ENCODE results near the gene OR6B3.
A peak's percentile ranks its signal among the peaks of the same experiment; 100 is the strongest.

Gene OR6B3

GRCh38 chr2:240053173-240054155 is at the start of gene OR6B3:
TSS of gene OR6B3 (minus strand) at chr2:240053521.
- no peak for DNase-seq (ENCODE audit: low read depth)

- no peak for DNase-seq (ENCODE audit: low read depth)
Observed at GRCh38 chr2:240098349-240098748, 45.0 kb upstream of the OR6B3 start.

- DNase-seq (ENCODE audit: low read depth): no peak
Observed at GRCh38 chr2:240095556-240096523, 42.5 kb upstream of the OR6B3 start.

- DNase-seq (ENCODE audit: low read depth): no peak
Observed at GRCh38 chr2:240089306-240089705, 36.0 kb upstream of the OR6B3 start.

GRCh38 chr2:240086563-240086962 is 33.2 kb upstream of the OR6B3 start:
- no peak for DNase-seq (ENCODE audit: low read depth)

GRCh38 chr2:240078631-240079030 is 25.3 kb upstream of the OR6B3 start:
- no peak for DNase-seq (ENCODE audit: low read depth)

GRCh38 chr2:240077442-240077841 is 24.1 kb upstream of the OR6B3 start:
- DNase-seq (ENCODE audit: low read depth): no peak

GRCh38 chr2:240074545-240074944 is 21.2 kb upstream of the OR6B3 start:
- DNase-seq (ENCODE audit: low read depth): no peak

- DNase-seq (ENCODE audit: low read depth): no peak
Observed at GRCh38 chr2:240070907-240071306, 17.6 kb upstream of the OR6B3 start.

- DNase-seq (ENCODE audit: low read depth): no peak
Observed at GRCh38 chr2:240069829-240070228, 16.5 kb upstream of the OR6B3 start.

- DNase-seq (ENCODE audit: low read depth): no peak
Observed at GRCh38 chr2:240068193-240068592, 14.9 kb upstream of the OR6B3 start.

GRCh38 chr2:240066489-240066888 is 13.2 kb upstream of the OR6B3 start:
- no peak for DNase-seq (ENCODE audit: low read depth)

GRCh38 chr2:240064898-240065297 is 11.6 kb upstream of the OR6B3 start:
- DNase-seq (ENCODE audit: low read depth): no peak

- DNase-seq (ENCODE audit: low read depth): peak; percentile 28
Observed at GRCh38 chr2:240060977-240061591, 7.8 kb upstream of the OR6B3 start.

- DNase-seq (ENCODE audit: low read depth): no peak
Observed at GRCh38 chr2:240056678-240057077, 3.4 kb upstream of the OR6B3 start.

GRCh38 chr2:240055177-240055917 is 2.0 kb upstream of the OR6B3 start:
- DNase-seq (ENCODE audit: low read depth): no peak

GRCh38 chr2:240052524-240052923 is 797 bp downstream of the OR6B3 start:
- no peak for DNase-seq (ENCODE audit: low read depth)

GRCh38 chr2:240051697-240052096 is 1.6 kb downstream of the OR6B3 start:
- no peak for DNase-seq (ENCODE audit: low read depth)

GRCh38 chr2:240050278-240050677 is 3.0 kb downstream of the OR6B3 start:
- DNase-seq (ENCODE audit: low read depth): no peak

- no peak for DNase-seq (ENCODE audit: low read depth)
Observed at GRCh38 chr2:240048237-240048636, 5.1 kb downstream of the OR6B3 start.

- no peak for DNase-seq (ENCODE audit: low read depth)
Observed at GRCh38 chr2:240045098-240045497, 8.2 kb downstream of the OR6B3 start.

Data from GM04504 (cell line).